Bronchial epithelial cell (primary cell): ENCODE results near the gene GASK1B. TPM values are rescaled to one million over a fixed set of nuclear protein-coding genes. Genes with fewer than 3 reads are reported as not detected.

Experiments used
- DNase-seq: peaks from one replicate; pipeline ENCODE4 v3.0.0-alpha.2; 2010; ENCODE audit warnings: low read depth
- FAIRE-seq: peaks from 2 replicates; lab custom pipeline; 2011; peaks lifted over from hg19 to GRCh38; lab: Jason Lieb, UNC
- H3K27me3 ChIP-seq: 2 replicates; pipeline ENCODE4 v1.5.1; 2011; ENCODE audit warnings: low read length; ENCODE audit not compliant: control insufficient read depth, insufficient read depth
- H3K36me3 ChIP-seq: 2 replicates; pipeline ENCODE4 v1.5.1; 2011; ENCODE audit warnings: low read length; ENCODE audit not compliant: control insufficient read depth, insufficient read depth
- H3K4me3 ChIP-seq: 2 replicates; pipeline ENCODE4 v1.5.1; 2011; ENCODE audit warnings: mild to moderate bottlenecking, low read depth, low read length, control low read depth
- CTCF ChIP-seq: IDR thresholded peaks from 2 replicates; pipeline ENCODE4 v1.5.1; 2011; ENCODE audit warnings: mild to moderate bottlenecking, moderate library complexity, low read length, control low read depth, inconsistent platforms; ENCODE audit not compliant: insufficient read depth, severe bottlenecking
- total RNA-seq: library from RNA; depleted of rRNA; stranded (reverse); fragments of >200 nt; gene quantifications from 2 replicates; pipeline ENCODE4 v1.2.1, GENCODE V29; 2014

Gene GASK1B
- total RNA-seq, 1 donor from 2014 or later, result 2.1 TPM

GRCh38 chr4:158170691-158171561 is 1.9 kb downstream of the GASK1B start:
- Histone ChIP-seq H3K27me3 (no peaks in the 10 kb centered on the region), H3K4me3 (peak overlapping the region; percentile 49), H3K36me3 (no peaks in the 10 kb centered on the region)
- DNase-seq (peak; percentile 91), FAIRE-seq (no peak)
- peak; percentile 25 for TF ChIP-seq CTCF

GRCh38 chr4:158169931-158170690 is 2.7 kb downstream of the GASK1B start:
- DNase-seq (no peak), FAIRE-seq (no peak)
- peak overlapping the region; percentile 7 for H3K4me3 ChIP-seq
- H3K27me3 ChIP-seq, result no peaks in the 10 kb centered on the region
- H3K36me3 ChIP-seq, result no peaks in the 10 kb centered on the region
- no peak for TF ChIP-seq CTCF

- no peak for DNase-seq
- no peak for TF ChIP-seq CTCF
- Histone ChIP-seq H3K27me3 (no peaks in the 10 kb centered on the region), H3K36me3 (no peaks in the 10 kb centered on the region), H3K4me3 (no peak overlapping the region)
- FAIRE-seq, result no peak
Measured at GRCh38 chr4:158169506-158169905, 3.3 kb downstream of the GASK1B start.

GRCh38 chr4:158168606-158169005 is 4.2 kb downstream of the GASK1B start:
- DNase-seq, result no peak
- no peaks in the 10 kb centered on the region for H3K36me3 ChIP-seq
- no peak overlapping the region for H3K4me3 ChIP-seq
- no peak for FAIRE-seq
- no peaks in the 10 kb centered on the region for H3K27me3 ChIP-seq
- TF ChIP-seq CTCF, result no peak

GRCh38 chr4:158166701-158167100 is 6.1 kb downstream of the GASK1B start:
- TF ChIP-seq CTCF, result no peak
- DNase-seq (no peak), FAIRE-seq (no peak)
- Histone ChIP-seq H3K27me3 (no peaks in the 10 kb centered on the region), H3K4me3 (no peak overlapping the region), H3K36me3 (no peaks in the 10 kb centered on the region)
